ENCODE measurements around the gene NGDN. TPM values are rescaled to one million over a fixed set of nuclear protein-coding genes. Genes with fewer than 3 reads are reported as not detected.

Gene NGDN
- total RNA-seq, 1 experiment from 2014 or later = 95.6 TPM

GRCh38 chr14:23518709-23519108 lies 49.2 kb downstream of the NGDN start:
- DNase-seq (ENCODE audit: extremely low read depth, low read depth) = no peak

- no peak for DNase-seq (ENCODE audit: extremely low read depth, low read depth)
Observed at GRCh38 chr14:23520899-23521533, 51.5 kb downstream of the NGDN start.

- no peak for DNase-seq (ENCODE audit: extremely low read depth, low read depth)
Observed at GRCh38 chr14:23521785-23522640, 52.5 kb downstream of the NGDN start.

- DNase-seq (ENCODE audit: extremely low read depth, low read depth) = no peak
Observed at GRCh38 chr14:23522643-23523198, 53.2 kb downstream of the NGDN start.

GRCh38 chr14:23523229-23524016 lies 53.9 kb downstream of the NGDN start:
- DNase-seq (ENCODE audit: extremely low read depth, low read depth) = no peak

- DNase-seq (ENCODE audit: extremely low read depth, low read depth) = no peak
Observed at GRCh38 chr14:23524954-23525353, 55.5 kb downstream of the NGDN start.

- no peak for DNase-seq (ENCODE audit: extremely low read depth, low read depth)
Observed at GRCh38 chr14:23525611-23526010, 56.1 kb downstream of the NGDN start.

Other genes with a start within 250 kb of the NGDN start
- gene RNF212B, start 231.8 kb upstream of the NGDN start, total RNA-seq (2014; rRNA removed; shearing (Covaris generic)) = not detected in 2 replicates
- 7.1 and 7.8 TPM in 2 replicates for gene HOMEZ, start 183.6 kb upstream of the NGDN start, total RNA-seq (2014; rRNA removed; shearing (Covaris generic))
- gene PPP1R3E, start 166.8 kb upstream of the NGDN start, total RNA-seq (2014; rRNA removed; shearing (Covaris generic)) = 6.8 and 7.5 TPM in 2 replicates
- 21.2 and 25.9 TPM in 2 replicates for gene BCL2L2, start 162.9 kb upstream of the NGDN start, total RNA-seq (2014; rRNA removed; shearing (Covaris generic))
- gene PABPN1, start 148.2 kb upstream of the NGDN start, total RNA-seq (2014; rRNA removed; shearing (Covaris generic)) = 70.8 and 90.2 TPM in 2 replicates
- gene SLC22A17, start 116.8 kb upstream of the NGDN start, total RNA-seq (2014; rRNA removed; shearing (Covaris generic)) = 1.6 and 2.2 TPM in 2 replicates
- 0.05 TPM in 1 of 2 replicates, not detected in the other for gene EFS, start 104.5 kb upstream of the NGDN start, total RNA-seq (2014; rRNA removed; shearing (Covaris generic))
- not detected in 2 replicates for gene IL25, start 96.9 kb upstream of the NGDN start, total RNA-seq (2014; rRNA removed; shearing (Covaris generic))
- not detected in 2 replicates for gene CMTM5, start 92.7 kb upstream of the NGDN start, total RNA-seq (2014; rRNA removed; shearing (Covaris generic))
- not detected in 2 replicates for gene MYH6, start 61.4 kb upstream of the NGDN start, total RNA-seq (2014; rRNA removed; shearing (Covaris generic))
- gene MYH7, start 34.0 kb upstream of the NGDN start, total RNA-seq (2014; rRNA removed; shearing (Covaris generic)) = not detected in 2 replicates
- 0.15 and 0.43 TPM in 2 replicates for gene ZFHX2, start 82.1 kb downstream of the NGDN start, total RNA-seq (2014; rRNA removed; shearing (Covaris generic))
- gene THTPA, start 86.6 kb downstream of the NGDN start, total RNA-seq (2014; rRNA removed; shearing (Covaris generic)) = 15.3 and 23.6 TPM in 2 replicates
- 28.7 and 45.2 TPM in 2 replicates for gene AP1G2, start 98.1 kb downstream of the NGDN start, total RNA-seq (2014; rRNA removed; shearing (Covaris generic))
- gene JPH4, start 109.1 kb downstream of the NGDN start, total RNA-seq (2014; rRNA removed; shearing (Covaris generic)) = not detected in 2 replicates
- gene DHRS2, start 166.7 kb downstream of the NGDN start, total RNA-seq (2014; rRNA removed; shearing (Covaris generic)) = 0.69 and 0.84 TPM in 2 replicates

Measured in NCI-H460 (cell line).